ENCODE results near the gene SORBS2. TPM values are rescaled to one million over a fixed set of nuclear protein-coding genes. Genes with fewer than 3 reads are reported as not detected.

The SORBS2 gene
- total and polyA plus RNA-seq, 4 experiments from 2014 or later, result not detected

GRCh38 chr4:185592438-185592837 is 219.6 kb downstream of the SORBS2 start:
- H3K27ac Mint-ChIP-seq, result no peak overlapping the region
- peaks cover 0 to 4% (median 0%) of the 10 kb centered on the region in 8 donors for H3K9me3 Mint-ChIP-seq
- Histone ChIP-seq H3K27me3 (ENCODE audit: insufficient read depth, low read length) (peaks cover 6% of the 10 kb centered on the region), H3K4me1 (ENCODE audit: insufficient read depth, low read length) (peaks cover 5% of the 10 kb centered on the region), H3K27ac (ENCODE audit: low read depth, low read length) (no peak overlapping the region), H3K4me3 (ENCODE audit: low read length in 2 of 2) (no peak overlapping the region), H3K9me3 (ENCODE audit: control insufficient read depth in 1 of 2, low read length in 2 of 2) (no peaks in the 10 kb centered on the region), H3K36me3 (ENCODE audit: insufficient read depth, low read length) (no peaks in the 10 kb centered on the region)
- no peak for DNase-seq
- ChIA-PET POLR2A (ENCODE audit: partially characterized antibody) (no interaction called here), CTCF (ENCODE audit: partially characterized antibody) (interaction anchor here (1.4 kb wide), 1 partner anchor 8 kb away, joined by 6 read pairs; no protein-coding TSS in a partner anchor)
- peaks cover 2 to 9% (median 6%) of the 10 kb centered on the region in 4 donors for H3K4me1 Mint-ChIP-seq
- no peak overlapping the region for H3K4me3 Mint-ChIP-seq
- peaks cover 17 to 26% of the 10 kb centered on the region in 2 donors for H3K27me3 Mint-ChIP-seq
- intact Hi-C loops (cut with micrococcal nuclease), result loop anchor here (10.0 kb wide), 1 partner anchor 388 kb away; the partner anchor contains the start of genes CFAP97 and SNX25
- H3K36me3 Mint-ChIP-seq, result no peaks in the 10 kb centered on the region

DNA sequence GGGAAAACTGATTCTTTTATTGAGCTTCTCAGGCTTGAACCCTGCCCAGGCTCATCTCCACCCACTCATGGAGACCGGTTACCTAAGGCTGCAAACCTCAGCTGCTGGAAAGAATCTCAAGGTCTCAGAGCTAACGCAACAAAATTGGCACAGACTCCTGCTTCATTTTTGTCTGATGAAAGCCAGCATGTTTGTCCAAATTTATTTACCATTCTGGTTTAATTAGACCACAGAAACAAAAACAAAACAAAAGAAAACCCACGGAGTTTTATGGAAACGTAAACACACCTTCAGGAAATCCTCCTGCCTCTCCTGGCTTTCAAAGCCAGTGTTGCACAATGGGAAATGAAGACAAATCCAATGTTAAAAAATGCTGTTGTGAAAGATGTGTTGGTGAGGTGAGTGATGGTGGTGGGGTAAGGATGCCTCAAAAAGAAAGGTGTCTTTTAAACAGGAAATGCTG is 220.3 kb downstream of the SORBS2 start:
- DNase-seq, result no peak
- H3K4me3 ChIP-seq (ENCODE audit: low read length in 2 of 2), result no peak overlapping the region
- H3K27me3 ChIP-seq (ENCODE audit: insufficient read depth, low read length), result peaks cover 6% of the 10 kb centered on the region
- Mint-ChIP-seq H3K4me1 (peaks cover 7 to 14% (median 12%) of the 10 kb centered on the region in 4 donors), H3K27ac (no peak overlapping the region), H3K9me3 (peaks cover 0 to 4% (median 0%) of the 10 kb centered on the region in 8 donors), H3K4me3 (no peak overlapping the region), H3K27me3 (peaks cover 23 to 30% of the 10 kb centered on the region in 2 donors), H3K36me3 (no peaks in the 10 kb centered on the region)
- H3K36me3 ChIP-seq (ENCODE audit: insufficient read depth, low read length), result no peaks in the 10 kb centered on the region
- ChIA-PET POLR2A (ENCODE audit: partially characterized antibody) (no interaction called here), CTCF (ENCODE audit: partially characterized antibody) (interaction anchor here (1.4 kb wide), 1 partner anchor 9 kb away, joined by 6 read pairs; no protein-coding TSS in a partner anchor)
- H3K27ac ChIP-seq (ENCODE audit: low read depth, low read length), result no peak overlapping the region
- H3K9me3 ChIP-seq (ENCODE audit: control insufficient read depth in 1 of 2, low read length in 2 of 2), result no peaks in the 10 kb centered on the region
- H3K4me1 ChIP-seq (ENCODE audit: insufficient read depth, low read length), result peaks cover 9% of the 10 kb centered on the region
- intact Hi-C loops (cut with micrococcal nuclease), result loop anchor here (10.0 kb wide), 1 partner anchor 387 kb away; the partner anchor contains the start of genes CFAP97 and SNX25

DNA sequence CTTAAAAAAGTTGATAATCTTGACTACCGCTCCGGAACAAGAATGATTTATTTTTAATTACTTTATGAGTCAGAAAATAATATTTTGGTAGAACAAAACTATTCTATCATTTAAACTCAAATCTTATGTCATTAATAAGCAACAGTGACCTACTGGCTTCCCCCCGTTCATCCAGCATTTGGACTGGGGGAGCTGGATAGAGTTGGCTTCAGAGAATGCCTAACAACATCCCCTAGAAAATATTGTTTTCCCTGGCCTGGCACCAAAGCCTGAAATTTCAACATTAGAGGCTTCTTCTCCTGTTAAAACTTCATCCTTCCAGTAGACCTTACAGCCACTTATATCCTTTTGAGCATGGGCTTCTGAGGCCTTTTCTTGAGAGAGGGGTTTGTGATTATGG is 221.0 kb downstream of the SORBS2 start:
- CTCF ChIA-PET (ENCODE audit: partially characterized antibody), result interaction anchor here (1.4 kb wide), 1 partner anchor 10 kb away, joined by 6 read pairs; no protein-coding TSS in a partner anchor
- Histone ChIP-seq H3K36me3 (ENCODE audit: insufficient read depth, low read length) (no peaks in the 10 kb centered on the region), H3K4me1 (ENCODE audit: insufficient read depth, low read length) (peaks cover 9% of the 10 kb centered on the region), H3K4me3 (ENCODE audit: low read length in 2 of 2) (no peak overlapping the region), H3K27ac (ENCODE audit: low read depth, low read length) (no peak overlapping the region), H3K9me3 (ENCODE audit: control insufficient read depth in 1 of 2, low read length in 2 of 2) (no peaks in the 10 kb centered on the region), H3K27me3 (ENCODE audit: insufficient read depth, low read length) (peaks cover 6% of the 10 kb centered on the region)
- peaks cover 0 to 4% (median 0%) of the 10 kb centered on the region in 8 donors for H3K9me3 Mint-ChIP-seq
- peak overlapping the region in 1 of 7 donors; percentile 18 for H3K27ac Mint-ChIP-seq
- H3K36me3 Mint-ChIP-seq, result no peaks in the 10 kb centered on the region
- DNase-seq, result no peak
- peaks cover 7 to 14% (median 12%) of the 10 kb centered on the region in 4 donors for H3K4me1 Mint-ChIP-seq
- POLR2A ChIA-PET (ENCODE audit: partially characterized antibody), result no interaction called here
- intact Hi-C loops (cut with micrococcal nuclease), result loop anchor here (10.0 kb wide), 1 partner anchor 386 kb away; the partner anchor contains the start of genes CFAP97 and SNX25
- H3K4me3 Mint-ChIP-seq, result no peak overlapping the region
- H3K27me3 Mint-ChIP-seq, result peaks cover 23 to 31% of the 10 kb centered on the region in 2 donors

DNA sequence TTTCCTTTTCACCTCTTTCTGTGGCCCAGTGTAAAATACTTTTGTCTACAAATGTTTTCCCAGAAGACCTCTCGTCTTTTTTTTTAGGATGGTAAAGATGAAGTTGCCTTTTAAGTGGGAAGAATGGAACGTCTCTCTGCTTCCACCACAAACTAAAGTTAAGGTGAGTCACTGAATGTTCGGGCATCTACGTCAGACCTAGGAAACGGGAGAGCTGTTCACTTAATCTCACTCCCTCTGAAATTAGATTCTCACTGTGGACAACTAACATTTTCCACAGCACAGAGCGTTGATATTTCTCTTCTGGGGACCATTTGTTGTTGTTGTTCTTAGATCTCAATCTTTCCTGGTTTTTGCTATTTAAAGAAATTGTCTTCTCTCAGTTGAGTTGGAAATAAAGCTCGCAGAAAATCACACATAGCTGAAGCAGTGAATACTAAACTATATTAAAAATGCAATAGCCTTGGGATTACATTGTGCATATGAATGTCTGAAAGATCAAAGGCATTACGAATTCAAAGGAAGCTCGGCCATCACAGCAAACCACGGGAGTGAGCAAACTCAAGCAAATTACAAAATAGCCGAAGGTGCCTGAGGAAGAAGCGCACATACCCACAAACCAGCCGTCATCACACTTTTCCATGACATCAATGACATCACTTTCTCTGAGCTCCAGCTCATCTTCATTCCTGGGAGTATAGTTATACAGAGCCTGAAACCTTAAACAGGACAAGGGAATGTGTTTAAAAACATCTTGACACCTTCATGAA is 222.7 kb downstream of the SORBS2 start:
- peaks cover 7 to 14% (median 12%) of the 10 kb centered on the region in 4 donors for H3K4me1 Mint-ChIP-seq
- peaks cover 6% of the 10 kb centered on the region for H3K27me3 ChIP-seq (ENCODE audit: insufficient read depth, low read length)
- DNase-seq, result no peak
- ChIA-PET CTCF (ENCODE audit: partially characterized antibody) (interaction anchor here (1.2 to 3.9 kb wide), 2 partner anchors 8 to 12 kb away, joined by 5 to 25 read pairs; no protein-coding TSS in a partner anchor), POLR2A (ENCODE audit: partially characterized antibody) (no interaction called here)
- intact Hi-C loops (cut with micrococcal nuclease), result no loop called here
- H3K9me3 Mint-ChIP-seq, result peaks cover 0 to 4% (median 0%) of the 10 kb centered on the region in 8 donors
- peaks cover 9% of the 10 kb centered on the region for H3K4me1 ChIP-seq (ENCODE audit: insufficient read depth, low read length)
- H3K4me3 Mint-ChIP-seq, result peak overlapping the region in 2 of 8 donors; percentile 7 to 19
- peaks cover 25 to 40% of the 10 kb centered on the region in 2 donors for H3K27me3 Mint-ChIP-seq
- H3K9me3 ChIP-seq (ENCODE audit: control insufficient read depth in 1 of 2, low read length in 2 of 2), result no peaks in the 10 kb centered on the region
- no peak overlapping the region for H3K27ac ChIP-seq (ENCODE audit: low read depth, low read length)
- H3K36me3 ChIP-seq (ENCODE audit: insufficient read depth, low read length), result no peaks in the 10 kb centered on the region
- H3K36me3 Mint-ChIP-seq, result no peaks in the 10 kb centered on the region
- H3K4me3 ChIP-seq (ENCODE audit: low read length in 2 of 2), result no peak overlapping the region
- H3K27ac Mint-ChIP-seq, result peak overlapping the region in 3 of 7 donors; percentile 5 to 61 (median 54)

DNA sequence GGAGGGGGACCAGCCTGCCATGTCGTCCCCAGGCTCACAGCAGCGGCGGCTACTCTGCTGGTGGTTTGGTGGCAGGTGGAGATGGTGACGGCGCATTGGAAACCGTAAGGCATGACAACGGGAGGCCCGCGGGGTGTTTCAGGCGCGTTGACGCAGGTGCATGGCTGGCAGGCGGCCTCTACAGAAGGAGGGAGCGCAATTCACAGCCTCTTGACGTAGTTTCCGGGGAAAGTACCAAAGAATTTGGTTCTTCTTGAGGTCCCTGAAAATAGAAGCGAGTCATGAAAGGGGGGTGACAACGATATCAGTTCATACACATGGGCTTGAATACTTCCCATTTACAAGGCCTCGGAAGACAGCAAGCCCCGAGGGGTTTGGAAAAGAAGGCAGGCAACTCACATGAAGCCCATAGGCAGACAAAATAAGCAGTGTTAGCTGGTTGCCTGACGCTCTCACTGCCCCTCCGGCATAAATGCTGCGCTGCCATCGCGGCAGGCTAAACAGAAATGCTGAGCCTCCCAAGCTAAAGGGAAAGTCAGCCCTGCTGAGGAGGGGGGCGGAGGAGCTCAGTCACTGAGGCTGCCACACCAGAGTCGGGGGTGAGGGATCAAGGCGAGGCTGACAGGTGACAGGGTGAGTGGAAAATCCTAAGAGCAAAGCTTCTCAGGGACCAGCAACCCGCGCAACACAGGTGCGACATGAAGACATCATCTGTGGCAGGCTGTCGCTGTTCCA is 224.4 kb downstream of the SORBS2 start:
- H3K36me3 ChIP-seq (ENCODE audit: insufficient read depth, low read length), result no peaks in the 10 kb centered on the region
- ChIA-PET POLR2A (ENCODE audit: partially characterized antibody) (no interaction called here), CTCF (ENCODE audit: partially characterized antibody) (interaction anchor here (3.9 kb wide), 1 partner anchor 10 kb away, joined by 25 read pairs; no protein-coding TSS in a partner anchor)
- peak; percentile 68 to 91 (median 74) for DNase-seq
- no peak overlapping the region for H3K27ac ChIP-seq (ENCODE audit: low read depth, low read length)
- no peaks in the 10 kb centered on the region for H3K36me3 Mint-ChIP-seq
- peaks cover 7 to 14% (median 12%) of the 10 kb centered on the region in 4 donors for H3K4me1 Mint-ChIP-seq
- H3K27me3 Mint-ChIP-seq, result peaks cover 24 to 37% of the 10 kb centered on the region in 2 donors
- intact Hi-C loops (cut with micrococcal nuclease), result no loop called here
- no peaks in the 10 kb centered on the region for H3K9me3 ChIP-seq (ENCODE audit: control insufficient read depth in 1 of 2, low read length in 2 of 2)
- peak overlapping the region in 1 of 2 donors; percentile 13 for H3K4me3 ChIP-seq (ENCODE audit: low read length in 2 of 2)
- H3K9me3 Mint-ChIP-seq, result peaks cover 0 to 4% (median 0%) of the 10 kb centered on the region in 8 donors
- H3K4me3 Mint-ChIP-seq, result peak overlapping the region; percentile 34 to 81 (median 67)
- H3K27me3 ChIP-seq (ENCODE audit: insufficient read depth, low read length), result peaks cover 6% of the 10 kb centered on the region
- peaks cover 9% of the 10 kb centered on the region for H3K4me1 ChIP-seq (ENCODE audit: insufficient read depth, low read length)
- H3K27ac Mint-ChIP-seq, result peak overlapping the region; percentile 58 to 96 (median 90)

GRCh38 chr4:185587030-185587426 is 225.0 kb downstream of the SORBS2 start:
- peaks cover 0 to 4% (median 0%) of the 10 kb centered on the region in 8 donors for H3K9me3 Mint-ChIP-seq
- intact Hi-C loops (cut with micrococcal nuclease), result no loop called here
- Histone ChIP-seq H3K36me3 (ENCODE audit: insufficient read depth, low read length) (no peaks in the 10 kb centered on the region), H3K27ac (ENCODE audit: low read depth, low read length) (no peak overlapping the region), H3K4me3 (ENCODE audit: low read length in 2 of 2) (no peak overlapping the region), H3K27me3 (ENCODE audit: insufficient read depth, low read length) (peaks cover 6% of the 10 kb centered on the region), H3K9me3 (ENCODE audit: control insufficient read depth in 1 of 2, low read length in 2 of 2) (no peaks in the 10 kb centered on the region), H3K4me1 (ENCODE audit: insufficient read depth, low read length) (peaks cover 9% of the 10 kb centered on the region)
- H3K36me3 Mint-ChIP-seq, result no peaks in the 10 kb centered on the region
- H3K4me1 Mint-ChIP-seq, result peaks cover 7 to 14% (median 12%) of the 10 kb centered on the region in 4 donors
- peak overlapping the region; percentile 8 to 81 (median 67) for H3K4me3 Mint-ChIP-seq
- H3K27ac Mint-ChIP-seq, result peak overlapping the region; percentile 58 to 95 (median 89)
- POLR2A ChIA-PET (ENCODE audit: partially characterized antibody), result no interaction called here
- CTCF ChIA-PET (ENCODE audit: partially characterized antibody), result interaction anchor here (3.9 kb wide), 1 partner anchor 10 kb away, joined by 25 read pairs; no protein-coding TSS in a partner anchor
- no peak for DNase-seq
- H3K27me3 Mint-ChIP-seq, result peaks cover 26 to 37% of the 10 kb centered on the region in 2 donors

Data from CD4-positive, alpha-beta memory T cell (primary cell).